Sigmoid colon (tissue), 7 donors: ENCODE results near the gene RNF217. TPM values are rescaled to one million over a fixed set of nuclear protein-coding genes. Genes with fewer than 3 reads are reported as not detected.

Experiments used
- DNase-seq: peaks from one replicate; pipeline ENCODE4 v3.0.0-alpha.2; 2019
- H3K27ac ChIP-seq, 4 donors: fragments of 200-600 bp; sonication (generic); one replicate each; pipeline ENCODE4 v1.5.1; 2016 to 2019; ENCODE audit warnings: mild to moderate bottlenecking in 1 of 4
- H3K27me3 ChIP-seq, 3 donors: fragments of 200-600 bp; sonication (generic); one replicate each; pipeline ENCODE4 v1.5.1; 2019; ENCODE audit warnings: mild to moderate bottlenecking in 1 of 3
- H3K36me3 ChIP-seq, 4 donors: fragments of 200-600 bp; sonication (generic); one replicate each; pipeline ENCODE4 v1.5.1; 2016 to 2019
- H3K4me1 ChIP-seq, 4 donors: fragments of 200-600 bp; sonication (generic); one replicate each; pipeline ENCODE4 v1.5.1; 2017 to 2019
- H3K4me3 ChIP-seq, 4 donors: fragments of 200-600 bp; sonication (generic); one replicate each; pipeline ENCODE4 v1.5.1; 2017 to 2019; ENCODE audit warnings: mild to moderate bottlenecking in 2 of 4, moderate library complexity in 1 of 4
- H3K9me3 ChIP-seq, 4 donors: fragments of 200-600 bp in 3 of 4; sonication (generic) in 3 of 4; one replicate each; pipeline versions ENCODE4 v1.5.1 to v1.6.1; 2013 to 2019
- CTCF ChIP-seq, 4 experiments: fragments of 450-650 bp in 3 of 4; fragments of 200-600 bp in 1 of 4; IDR thresholded peaks; one replicate each; pipeline ENCODE4 v1.5.1; 2016 to 2019; ENCODE audit warnings: antibody characterized with exemption in 4 of 4, mild to moderate bottlenecking in 3 of 4, moderate library complexity in 2 of 4
- EP300 ChIP-seq, 4 donors: sonication (generic); formaldehyde crosslinking; IDR thresholded peaks; one replicate each; pipeline ENCODE4 v1.6.1; 2017; ENCODE audit warnings: antibody characterized with exemption in 4 of 4
- POLR2A ChIP-seq, 2 donors: fragments of 450-650 bp; IDR thresholded peaks; one replicate each; pipeline ENCODE4 v1.6.1; 2016; ENCODE audit warnings: antibody characterized with exemption in 2 of 2, mild to moderate bottlenecking in 2 of 2, moderate library complexity in 2 of 2
- POLR2AphosphoS5 ChIP-seq, 4 donors: sonication (generic); formaldehyde crosslinking; IDR thresholded peaks; one replicate each; pipeline ENCODE4 v1.6.1; 2017; ENCODE audit warnings: antibody characterized with exemption in 4 of 4
- WGBS, 2 donors: extraction: QIAGEN DNeasy Blood & Tissue Kit; methylation state at CpG; one replicate each; pipeline ENCODE4 v1.1.7; 2013; 5-methylcytosine and 5-hydroxymethylcytosine counted together
- intact Hi-C: fragments of 100-400 bp; cut with DNase I; formaldehyde crosslinking; loops from one replicate; pipeline ENCODE4 v1.15.1; 2023
- polyA plus RNA-seq, 3 donors: library from polyadenylated mRNA; stranded (reverse); fragments of 200-250 nt; gene quantifications; one replicate each; pipeline ENCODE4 v1.2.3, GENCODE V29; 2013
- total RNA-seq, 4 donors: library from RNA; depleted of rRNA; stranded (reverse); fragments of >200 nt; gene quantifications; one replicate each; pipeline ENCODE4 v1.1.0, GENCODE V29; 2016
- donor health status: healthy with polysubstance abuse.
- donor health status: Bipolar disorder and iron deficiency.
- donor health status: healthy.

Gene RNF217
- total and polyA plus RNA-seq, 7 donors: 1.8 to 55.9 (median 35.7) TPM

GRCh38 chr6:125063307-125063706, 101.1 kb downstream of the RNF217 start:
- intact Hi-C loops: no loop called here
- Histone ChIP-seq H3K27me3 (no peaks in the 10 kb centered on the region), H3K4me3 (no peak overlapping the region), H3K27ac (no peak overlapping the region), H3K36me3 (peaks cover 0 to 8% (median 0%) of the 10 kb centered on the region in 4 donors), H3K4me1 (peaks cover 0 to 21% (median 11%) of the 10 kb centered on the region in 4 donors), H3K9me3 (no peaks in the 10 kb centered on the region)
- TF ChIP-seq EP300 (IDR thresholded peaks at IDR 0.05) (no peak), POLR2AphosphoS5 (IDR thresholded peaks at IDR 0.05) (no peak), CTCF (IDR thresholded peaks at IDR 0.05) (no peak), POLR2A (IDR thresholded peaks at IDR 0.05) (no peak)
- WGBS, 2 donors: 66 to 82% methylated on average over 2 of the region's 2 CpGs
- DNase-seq: no peak

GRCh38 chr6:125066140-125066539, 103.9 kb downstream of the RNF217 start:
- no peak overlapping the region for H3K27ac ChIP-seq
- no peaks in the 10 kb centered on the region for H3K27me3 ChIP-seq
- TF ChIP-seq EP300 (IDR thresholded peaks at IDR 0.05) (no peak), CTCF (IDR thresholded peaks at IDR 0.05) (no peak), POLR2AphosphoS5 (IDR thresholded peaks at IDR 0.05) (no peak), POLR2A (IDR thresholded peaks at IDR 0.05) (no peak)
- no peak overlapping the region for H3K4me3 ChIP-seq
- H3K9me3 ChIP-seq: no peaks in the 10 kb centered on the region
- intact Hi-C loops: no loop called here
- H3K4me1 ChIP-seq: no peaks in the 10 kb centered on the region
- peaks cover 0 to 8% (median 0%) of the 10 kb centered on the region in 4 donors for H3K36me3 ChIP-seq
- 91 to 93% methylated on average over 6 of the region's 6 CpGs for WGBS, 2 donors
- DNase-seq: no peak

GRCh38 chr6:125066964-125067363, 104.7 kb downstream of the RNF217 start:
- Histone ChIP-seq H3K4me1 (no peaks in the 10 kb centered on the region), H3K27me3 (no peaks in the 10 kb centered on the region), H3K9me3 (no peaks in the 10 kb centered on the region), H3K4me3 (no peak overlapping the region), H3K36me3 (peaks cover 0 to 8% (median 0%) of the 10 kb centered on the region in 4 donors), H3K27ac (no peak overlapping the region)
- intact Hi-C loops: no loop called here
- DNase-seq: no peak
- TF ChIP-seq POLR2AphosphoS5 (IDR thresholded peaks at IDR 0.05) (no peak), CTCF (IDR thresholded peaks at IDR 0.05) (no peak), POLR2A (IDR thresholded peaks at IDR 0.05) (no peak), EP300 (IDR thresholded peaks at IDR 0.05) (no peak)
- 62 to 81% methylated on average over 3 of the region's 3 CpGs for WGBS, 2 donors

GRCh38 chr6:125067552-125067951, 105.3 kb downstream of the RNF217 start:
- no peaks in the 10 kb centered on the region for H3K27me3 ChIP-seq
- H3K36me3 ChIP-seq: peaks cover 0 to 8% (median 0%) of the 10 kb centered on the region in 4 donors
- no peak for TF ChIP-seq EP300 (IDR thresholded peaks at IDR 0.05)
- no peak for TF ChIP-seq CTCF (IDR thresholded peaks at IDR 0.05)
- no peak for TF ChIP-seq POLR2A (IDR thresholded peaks at IDR 0.05)
- no peak for TF ChIP-seq POLR2AphosphoS5 (IDR thresholded peaks at IDR 0.05)
- 85 to 91% methylated on average over 1 of the region's 1 CpG for WGBS, 2 donors
- no peak for DNase-seq
- H3K9me3 ChIP-seq: no peaks in the 10 kb centered on the region
- H3K27ac ChIP-seq: no peak overlapping the region
- intact Hi-C loops: no loop called here
- H3K4me1 ChIP-seq: no peaks in the 10 kb centered on the region
- H3K4me3 ChIP-seq: no peak overlapping the region

GRCh38 chr6:125073071-125073470, 110.8 kb downstream of the RNF217 start:
- DNase-seq: no peak
- intact Hi-C loops: no loop called here
- Histone ChIP-seq H3K36me3 (peaks cover 0 to 16% (median 0%) of the 10 kb centered on the region in 4 donors), H3K4me3 (no peak overlapping the region), H3K4me1 (peaks cover 0 to 20% (median 7%) of the 10 kb centered on the region in 4 donors), H3K27ac (no peak overlapping the region), H3K27me3 (no peaks in the 10 kb centered on the region), H3K9me3 (no peaks in the 10 kb centered on the region)
- WGBS, 2 donors: 97 to 99% methylated on average over 3 of the region's 3 CpGs
- TF ChIP-seq POLR2A (IDR thresholded peaks at IDR 0.05): no peak
- TF ChIP-seq CTCF (IDR thresholded peaks at IDR 0.05): no peak
- no peak for TF ChIP-seq POLR2AphosphoS5 (IDR thresholded peaks at IDR 0.05)
- TF ChIP-seq EP300 (IDR thresholded peaks at IDR 0.05): no peak
